HG03064 (cell line): ENCODE results near the gene TSC22D2.

ENCODE experiments used
- ATAC-seq: cut with Tn5 transposase; IDR thresholded peaks from one replicate; pipeline ENCODE4 v1.9.1; 2021; ENCODE audit warnings: low read depth; ENCODE audit not compliant: unreplicated experiment

Gene TSC22D2

DNA sequence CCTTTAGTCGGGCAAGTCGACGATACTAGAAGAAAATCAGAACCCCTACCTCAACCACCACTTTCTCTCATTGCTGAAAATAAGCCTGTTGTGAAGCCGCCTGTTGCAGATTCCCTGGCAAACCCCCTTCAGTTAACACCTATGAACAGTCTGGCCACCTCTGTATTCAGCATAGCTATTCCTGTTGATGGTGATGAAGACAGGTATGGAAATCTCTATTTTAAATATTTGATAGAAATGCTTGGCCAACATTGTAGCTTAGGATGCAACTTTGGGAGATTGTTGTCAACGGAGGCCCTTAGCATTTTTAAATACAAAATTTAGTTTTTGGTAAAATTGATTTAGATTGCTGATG, 3.0 kb downstream of the TSC22D2 start:
- ATAC-seq, result no peak

DNA sequence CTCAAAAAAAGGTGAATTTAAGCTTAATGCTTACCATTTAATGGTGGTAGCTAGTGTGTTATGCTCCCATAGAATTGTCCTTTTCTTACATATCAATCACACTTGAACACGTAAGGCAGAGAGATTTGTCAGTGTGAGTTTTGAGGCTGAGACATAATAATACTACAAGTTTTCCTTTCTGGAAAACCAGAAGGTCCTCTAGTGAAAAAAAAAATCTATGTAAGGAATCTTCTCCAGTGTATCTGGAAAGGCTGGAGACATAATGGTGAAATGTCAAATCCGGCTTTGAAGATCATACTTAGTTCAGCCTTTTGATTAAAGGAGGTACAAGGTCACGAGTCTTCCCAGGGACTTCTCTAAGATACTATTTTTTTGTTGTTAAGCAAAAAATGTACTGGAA, 3.4 kb downstream of the TSC22D2 start:
- no peak for ATAC-seq

DNA sequence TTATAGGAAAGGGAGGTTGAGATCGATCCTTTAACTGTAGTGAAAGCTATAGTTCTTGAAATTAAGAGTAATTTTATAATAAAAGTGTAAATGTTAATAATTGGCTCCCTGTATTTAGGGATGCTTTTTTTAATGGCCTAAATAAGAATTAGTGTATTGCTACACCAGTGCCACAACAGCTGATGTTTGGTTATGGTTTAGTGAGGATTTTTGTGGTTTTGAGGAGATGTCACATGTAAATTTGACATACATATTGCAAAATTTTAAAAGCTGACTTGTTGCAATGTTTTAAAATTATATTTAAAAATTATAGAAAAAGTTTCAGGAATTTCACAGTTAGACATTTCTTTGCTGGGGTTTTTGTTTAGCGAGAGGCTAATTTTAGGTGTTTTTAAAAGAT, 3.9 kb downstream of the TSC22D2 start:
- no peak for ATAC-seq

DNA sequence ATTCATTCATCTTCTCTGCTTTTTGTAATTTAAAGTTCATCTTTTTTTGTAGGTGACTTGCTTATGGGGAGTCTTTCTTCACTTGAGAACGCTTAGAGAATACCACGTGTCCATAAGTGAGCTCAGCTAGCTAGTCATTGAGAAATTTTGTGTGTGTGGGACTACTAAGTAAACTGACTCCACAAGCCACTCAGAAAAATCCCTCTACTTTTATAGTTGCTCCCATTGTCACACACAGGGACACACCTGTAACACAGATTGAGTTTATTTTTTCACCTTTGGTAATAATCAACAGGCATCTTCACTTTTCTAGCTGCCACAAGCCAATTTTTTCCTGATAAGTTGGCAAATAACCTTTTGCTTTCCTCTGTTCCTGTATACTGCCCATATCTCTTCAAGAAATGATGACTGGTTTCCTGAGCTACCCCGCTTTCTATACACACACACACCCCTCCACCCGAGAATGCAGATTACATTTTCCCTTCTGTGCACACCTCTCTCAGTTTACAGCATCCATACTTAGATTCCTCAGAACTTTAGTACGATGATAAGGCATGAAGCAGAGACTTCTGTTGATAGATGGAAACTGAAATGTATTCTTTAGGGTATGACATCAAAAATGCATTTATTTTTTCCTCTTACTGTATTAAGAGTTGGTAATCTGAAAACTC, 4.6 kb downstream of the TSC22D2 start:
- no peak for ATAC-seq

DNA sequence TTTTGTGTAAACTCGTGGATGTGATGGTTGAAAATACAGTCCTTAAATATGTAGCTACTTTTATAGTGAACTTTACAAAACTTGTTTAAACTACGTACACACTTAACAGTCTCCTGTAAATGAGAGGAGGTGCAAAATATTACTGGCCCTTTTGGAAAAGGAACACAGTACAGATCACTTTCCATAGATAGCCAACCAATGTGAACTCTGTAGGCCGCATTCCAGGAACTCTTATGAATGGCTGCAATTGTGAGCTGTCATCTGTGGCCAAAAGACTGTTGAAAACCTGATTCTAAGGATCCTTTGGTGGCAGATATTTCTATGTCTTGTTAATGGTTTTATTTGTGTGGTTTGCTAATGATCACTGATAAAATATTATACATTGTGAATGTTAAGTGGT, 6.2 kb downstream of the TSC22D2 start:
- no peak for ATAC-seq

DNA sequence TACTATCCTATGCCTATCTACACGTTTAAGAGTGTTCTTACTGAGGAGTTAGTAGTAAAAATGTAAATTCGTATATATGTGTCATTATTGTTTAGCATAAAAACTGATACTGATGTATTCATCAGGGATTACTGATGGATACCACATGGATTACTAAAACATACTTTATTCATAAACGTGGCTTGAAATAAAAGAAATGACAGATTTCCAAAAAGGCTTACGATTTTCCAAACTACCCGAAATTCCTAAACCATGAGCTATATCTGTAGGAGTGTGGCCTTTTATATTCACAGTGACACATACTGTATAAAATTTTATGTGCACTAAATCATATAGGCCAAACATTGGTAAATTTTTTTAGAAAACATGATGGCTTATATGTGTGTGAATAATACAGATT, 6.9 kb downstream of the TSC22D2 start:
- no peak for ATAC-seq

DNA sequence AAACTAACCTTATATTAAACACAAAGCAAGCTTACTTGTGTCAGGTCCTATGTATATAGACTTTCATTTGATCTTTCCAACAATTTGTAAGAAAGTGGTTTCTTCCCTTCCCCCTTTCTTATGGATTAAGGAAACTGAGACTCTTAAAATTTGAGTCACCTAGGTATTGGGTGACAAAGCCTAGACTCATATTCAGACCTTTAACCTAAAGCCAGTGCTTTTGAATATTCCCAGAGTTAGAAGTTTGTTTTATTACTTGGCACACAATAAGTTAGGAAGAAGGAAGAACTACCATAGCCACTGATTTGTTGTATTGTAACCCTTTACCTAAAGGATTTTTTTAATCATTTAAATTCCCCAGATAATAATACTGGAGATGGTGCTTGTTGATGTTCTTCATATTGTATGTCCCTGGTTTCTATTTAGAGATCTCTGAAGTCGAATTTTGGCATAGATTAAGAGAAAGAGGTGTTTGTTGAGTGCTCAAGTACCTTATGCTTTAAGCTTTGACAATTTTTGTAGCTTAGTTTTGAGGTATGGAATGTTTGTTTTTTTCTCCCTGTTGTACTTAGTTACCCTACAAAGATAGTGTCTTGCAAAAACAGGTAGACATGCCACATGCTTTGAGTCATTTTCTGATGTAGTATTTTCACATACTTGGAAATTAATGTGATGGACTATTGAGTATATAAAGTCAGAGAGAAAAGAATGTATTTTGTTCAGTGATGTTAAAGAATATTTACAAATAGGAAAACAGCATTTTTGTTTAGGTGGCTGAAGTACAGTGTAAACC, 11.2 kb downstream of the TSC22D2 start:
- no peak for ATAC-seq

DNA sequence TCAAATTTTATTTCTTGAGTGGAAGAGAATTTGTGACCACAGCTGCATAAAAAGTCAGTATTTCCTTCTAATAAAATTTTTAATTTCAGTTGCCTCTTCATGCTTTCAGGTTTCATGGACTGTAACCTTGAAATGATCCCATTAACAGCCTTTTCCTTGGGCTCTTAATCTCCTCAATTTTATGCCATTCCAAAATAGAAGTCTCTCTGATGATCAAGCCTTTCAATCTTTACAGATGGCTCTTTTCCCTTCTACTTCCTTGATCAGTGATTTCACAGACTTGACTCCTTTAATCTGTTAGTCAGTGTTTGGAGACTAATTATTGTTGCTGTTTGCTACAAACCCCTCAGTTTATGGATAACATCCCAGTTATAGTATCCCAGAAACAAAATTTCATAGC, 11.9 kb downstream of the TSC22D2 start:
- ATAC-seq, result no peak

DNA sequence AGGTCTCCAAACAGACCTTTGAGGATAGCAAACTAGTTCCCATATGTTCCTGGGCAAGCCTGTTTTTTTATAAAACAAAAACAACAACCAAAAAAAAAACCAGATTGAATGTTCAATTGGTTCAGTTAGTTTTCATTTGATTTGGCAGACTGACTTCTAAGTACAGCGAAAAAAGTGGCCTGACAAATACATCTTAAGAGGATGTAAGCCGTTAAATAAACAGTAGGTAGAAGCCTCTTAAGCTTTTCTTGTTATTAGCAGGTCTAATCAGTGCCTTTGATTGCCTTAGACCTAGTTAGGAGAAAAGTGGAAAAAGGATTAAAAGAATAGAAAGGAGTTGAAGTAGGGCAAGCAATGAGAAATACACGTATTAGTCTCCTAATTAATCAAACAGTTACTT, 13.2 kb downstream of the TSC22D2 start:
- ATAC-seq, result no peak

DNA sequence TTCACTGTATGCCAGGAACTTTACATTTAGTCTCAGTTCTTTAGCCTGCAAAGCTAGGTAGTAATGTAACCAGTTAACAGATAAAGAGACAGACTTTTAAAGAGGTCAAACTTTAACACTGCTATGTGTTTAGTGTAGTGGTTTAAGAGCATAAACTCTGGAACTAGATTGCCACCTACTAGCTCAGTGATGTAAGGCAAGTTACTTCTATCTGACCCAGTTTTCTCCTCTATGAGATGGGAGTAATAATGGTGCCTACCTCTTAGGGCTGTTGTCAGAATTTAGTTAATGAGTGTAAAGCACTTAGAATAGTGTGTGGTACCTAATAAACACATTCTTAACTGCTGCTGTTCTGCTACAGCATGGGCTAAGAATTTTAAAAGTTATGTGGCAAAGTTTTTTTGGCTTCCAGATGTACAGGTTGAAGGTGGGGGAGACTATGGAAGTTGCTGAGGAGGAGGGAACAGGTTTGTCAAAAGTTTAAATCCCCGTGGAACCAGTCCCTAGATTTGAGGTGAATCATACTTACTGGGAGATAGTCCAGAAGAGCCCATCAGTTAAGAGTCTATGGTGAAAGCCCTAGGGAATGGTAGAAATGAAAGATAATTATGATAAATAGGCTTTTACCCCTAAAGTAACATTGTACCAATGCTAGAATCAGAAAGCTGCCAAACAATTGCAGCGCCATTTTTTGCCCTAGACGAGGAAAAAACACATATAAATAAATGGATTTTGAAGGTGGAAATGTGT, 13.9 kb downstream of the TSC22D2 start:
- no peak for ATAC-seq

DNA sequence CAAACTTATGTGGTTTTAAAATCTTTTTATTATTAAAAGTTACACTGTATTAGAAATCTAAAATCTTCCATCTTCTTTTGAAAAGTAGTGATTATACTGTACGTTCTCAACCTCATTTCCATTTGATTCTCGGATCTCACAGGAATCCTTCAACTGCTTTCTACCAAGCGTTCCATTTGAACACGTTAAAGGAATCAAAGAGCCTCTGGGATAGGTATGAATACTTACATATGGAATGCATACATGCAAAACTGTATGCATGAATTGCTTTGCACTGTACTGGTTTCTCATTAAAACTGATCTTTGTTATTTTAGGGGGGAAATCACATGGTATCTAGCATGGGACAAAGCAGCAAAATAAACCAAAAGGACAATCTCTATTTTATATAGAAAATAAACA, 14.8 kb downstream of the TSC22D2 start:
- ATAC-seq, result no peak

DNA sequence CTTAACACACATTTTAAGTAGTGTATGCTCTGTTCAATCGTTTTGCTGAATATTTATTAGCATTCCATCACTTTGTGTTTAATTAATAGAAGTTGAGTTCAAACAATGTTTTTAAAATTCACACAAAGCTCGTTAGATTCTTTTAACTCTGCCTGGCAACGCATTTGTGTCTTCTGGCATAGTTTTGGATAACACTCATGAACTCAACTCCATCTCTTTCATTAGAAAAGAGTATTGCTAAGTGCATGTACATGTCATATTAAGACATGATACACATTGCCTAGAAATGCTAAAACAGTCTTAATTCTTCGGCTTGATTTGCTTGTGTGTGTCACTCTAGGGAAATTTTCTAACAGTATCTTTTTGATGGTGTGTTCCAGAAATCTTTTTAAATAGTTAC, 15.7 kb downstream of the TSC22D2 start:
- ATAC-seq, result no peak

DNA sequence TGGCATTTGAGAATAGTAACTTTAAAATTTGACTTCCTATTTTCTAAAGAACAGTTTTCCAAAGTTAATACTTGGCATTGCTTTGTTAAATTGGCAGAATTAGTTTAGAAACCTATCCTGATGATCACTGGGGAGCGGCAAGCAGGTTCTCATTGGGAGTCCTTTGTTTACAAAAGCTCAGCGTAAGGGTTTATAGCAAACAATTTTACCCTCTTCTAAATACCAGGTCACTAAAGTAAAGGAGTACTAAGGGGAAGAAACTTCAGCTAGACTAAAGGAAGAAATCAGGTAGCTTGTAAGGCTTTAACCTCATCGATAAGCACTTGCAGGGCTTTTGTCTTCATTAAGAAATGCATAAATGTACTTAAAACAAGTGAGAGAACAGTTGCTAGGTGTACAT, 18.2 kb downstream of the TSC22D2 start:
- no peak for ATAC-seq

DNA sequence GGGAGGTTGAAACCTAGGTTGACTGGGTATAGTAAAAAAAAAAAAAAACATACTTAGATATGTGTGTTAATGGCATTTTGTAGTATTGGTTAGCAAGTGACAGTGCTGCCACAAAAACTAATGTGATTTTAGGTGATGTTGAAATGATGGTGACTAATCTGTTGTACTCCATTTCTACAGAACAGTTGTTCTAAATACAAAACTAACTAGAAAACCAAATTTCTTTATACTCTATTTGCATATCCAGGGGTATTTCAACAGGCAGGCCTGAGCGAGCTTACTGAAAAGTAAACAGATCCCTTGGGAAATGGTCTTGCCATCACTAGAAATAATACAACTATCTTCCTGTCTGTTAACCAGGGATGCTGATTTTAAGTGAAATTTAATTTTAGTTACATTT, 20.5 kb downstream of the TSC22D2 start:
- ATAC-seq, result no peak

DNA sequence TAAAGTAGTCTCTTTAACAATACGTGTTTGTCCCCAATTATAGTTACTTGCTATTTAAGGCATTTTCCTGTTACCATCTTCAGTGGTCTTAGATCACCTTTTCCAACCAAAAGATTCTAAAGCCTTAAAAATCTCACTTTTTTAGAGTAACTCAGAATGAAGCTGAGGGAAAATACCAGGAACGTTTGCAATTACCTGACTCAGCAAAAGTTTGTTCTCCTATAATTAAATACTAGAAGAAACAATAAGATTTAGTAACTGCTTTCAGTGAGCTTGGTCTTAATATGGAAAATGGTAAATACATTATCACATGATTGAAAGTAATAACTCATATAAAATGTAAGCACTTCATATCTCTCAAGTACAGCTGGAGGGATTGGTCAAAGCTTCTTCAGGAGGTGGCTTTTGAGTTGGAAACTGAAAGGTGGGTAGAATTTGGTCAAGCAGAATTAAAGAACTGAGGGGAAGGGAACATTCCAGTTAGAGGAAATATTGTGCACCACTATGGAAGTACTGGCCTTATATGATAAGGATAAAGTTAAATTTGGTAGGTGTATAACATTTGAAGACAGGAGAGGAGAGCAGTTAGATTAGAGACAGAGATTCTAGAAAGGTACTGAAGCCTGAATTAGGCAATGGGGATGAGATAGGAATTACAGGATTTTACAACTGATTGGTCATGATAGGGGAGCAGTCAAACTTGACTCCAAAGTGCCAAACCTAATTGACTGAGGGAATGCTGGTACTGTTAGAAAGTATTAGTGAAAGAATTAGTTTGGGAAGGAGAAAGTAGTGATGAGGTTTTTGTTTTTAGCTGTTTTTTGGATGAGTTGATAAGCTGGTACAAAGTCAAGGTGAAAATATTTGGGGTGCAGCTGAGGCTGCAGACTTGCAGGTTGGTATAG, 21.9 kb downstream of the TSC22D2 start:
- no peak for ATAC-seq

DNA sequence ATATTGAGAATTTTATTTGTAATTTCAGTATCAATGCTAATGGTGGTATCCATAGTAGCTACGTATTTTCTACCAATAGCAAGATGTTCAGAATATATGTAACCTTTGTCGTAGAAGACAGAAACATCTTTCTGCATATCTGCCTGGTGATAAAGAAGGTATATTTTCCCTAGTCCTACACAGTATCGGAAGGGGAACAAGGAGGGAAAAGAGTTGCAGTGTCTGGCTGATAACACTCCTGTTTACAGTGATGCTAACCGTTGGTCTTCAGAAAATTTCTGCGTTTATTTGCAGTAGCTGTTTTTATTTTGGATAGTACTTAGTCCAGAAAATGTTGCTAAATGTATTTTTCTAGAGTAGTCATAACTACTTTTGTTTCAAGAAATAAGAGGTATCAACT, 25.2 kb downstream of the TSC22D2 start:
- ATAC-seq, result no peak

DNA sequence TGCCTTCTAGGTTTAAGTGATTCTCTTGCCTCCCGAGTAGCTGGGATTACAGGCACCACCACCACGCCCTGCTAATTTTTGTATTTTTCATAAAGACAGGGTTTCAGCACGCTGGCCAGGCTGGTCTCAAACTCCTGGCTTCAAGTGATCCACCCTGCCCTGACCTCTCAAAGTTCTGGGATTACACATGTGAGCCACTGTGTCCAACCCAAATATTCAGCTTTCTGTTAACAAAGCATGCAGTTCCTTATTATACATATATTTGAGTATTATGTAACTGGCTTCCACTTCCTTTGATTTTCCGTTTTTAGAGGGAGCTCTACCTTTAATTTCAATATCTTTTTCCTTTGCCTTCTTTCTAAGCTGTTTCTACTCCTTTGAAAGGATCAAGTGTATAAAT, 26.1 kb downstream of the TSC22D2 start:
- ATAC-seq, result no peak

DNA sequence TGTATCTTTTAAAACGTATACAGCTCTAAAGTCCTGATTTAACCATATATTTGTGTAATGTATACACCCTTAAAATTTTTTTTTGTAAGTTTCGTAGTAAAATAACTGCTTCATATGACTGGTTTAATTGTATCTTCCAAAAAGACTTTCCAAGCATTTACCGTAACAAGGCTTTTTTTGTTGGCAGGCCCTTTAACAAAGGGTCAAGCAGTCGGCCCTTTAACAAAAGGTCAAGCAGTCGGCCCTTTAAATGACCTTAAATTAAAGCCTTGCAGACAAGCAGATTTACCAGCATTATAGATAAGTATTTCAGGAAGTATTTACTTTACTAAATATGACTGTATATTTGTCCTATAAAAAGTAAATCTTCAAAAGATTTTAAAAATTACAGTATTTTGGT, 28.1 kb downstream of the TSC22D2 start:
- ATAC-seq, result no peak

DNA sequence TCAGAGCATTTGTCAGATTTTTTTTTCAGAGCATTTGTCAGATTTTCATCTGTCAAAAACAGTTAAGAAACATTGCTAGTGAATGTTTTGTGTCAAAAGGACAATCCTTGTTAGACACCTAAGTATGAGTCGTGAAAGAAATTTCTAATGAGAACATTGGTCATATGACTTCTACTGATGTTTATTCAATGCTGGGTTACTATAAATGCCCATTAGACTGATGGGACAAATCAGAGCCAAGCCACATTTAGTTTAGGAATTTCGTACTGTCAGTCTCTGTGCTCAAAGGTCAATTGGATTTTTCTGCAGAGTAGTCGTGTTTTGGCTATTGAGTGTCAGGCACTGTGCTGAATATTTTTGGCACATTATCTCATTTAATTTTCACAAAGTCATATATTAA, 31.6 kb downstream of the TSC22D2 start:
- ATAC-seq, result no peak

DNA sequence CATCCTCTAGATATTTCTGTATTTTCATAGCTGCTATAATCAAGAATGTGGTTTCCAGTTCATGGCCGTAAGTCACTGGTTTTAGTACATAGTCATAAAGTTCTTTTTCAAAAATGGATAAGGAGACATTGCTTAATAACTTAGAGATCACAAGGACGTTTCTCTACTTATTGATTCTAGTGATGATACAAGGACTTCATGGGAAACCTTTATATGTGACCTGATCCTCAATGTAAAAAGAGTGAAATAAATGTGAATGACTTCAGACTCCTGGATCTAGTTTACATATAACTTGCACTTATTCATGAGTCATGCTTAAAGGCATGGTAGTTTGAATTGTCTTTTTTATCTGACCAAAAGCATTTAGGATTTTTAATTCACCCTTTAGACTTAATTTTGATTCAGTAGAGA, 35.2 kb downstream of the TSC22D2 start:
- ATAC-seq, result no peak

DNA sequence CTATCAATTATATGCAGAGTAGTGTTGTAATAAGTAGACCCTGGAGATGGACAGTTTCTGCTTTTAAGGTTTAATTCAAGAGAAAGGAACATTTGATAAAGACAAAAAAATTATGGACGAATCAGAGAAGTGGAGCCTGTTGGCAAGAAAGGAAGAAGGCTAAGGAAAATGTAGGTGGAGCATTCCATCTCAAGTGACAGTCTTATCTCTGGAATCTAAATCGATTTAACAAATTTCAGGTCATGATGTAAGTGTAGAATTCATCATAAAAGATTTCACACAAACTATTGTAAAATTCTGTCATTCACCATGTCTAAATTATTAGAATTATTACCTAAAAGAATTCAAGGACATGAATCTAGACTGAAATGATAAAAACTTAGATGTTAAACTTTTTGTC, 36.3 kb downstream of the TSC22D2 start:
- ATAC-seq, result no peak
